HG03520 (cell line): ENCODE results near the gene SVIL.
A peak's percentile ranks its signal among the peaks of the same experiment; 100 is the strongest.

ENCODE experiments used
- ATAC-seq: cut with Tn5 transposase; IDR thresholded peaks from one replicate; pipeline ENCODE4 v1.9.1; 2021; ENCODE audit warnings: mild to moderate bottlenecking, moderate library complexity; ENCODE audit not compliant: unreplicated experiment

Gene SVIL

DNA sequence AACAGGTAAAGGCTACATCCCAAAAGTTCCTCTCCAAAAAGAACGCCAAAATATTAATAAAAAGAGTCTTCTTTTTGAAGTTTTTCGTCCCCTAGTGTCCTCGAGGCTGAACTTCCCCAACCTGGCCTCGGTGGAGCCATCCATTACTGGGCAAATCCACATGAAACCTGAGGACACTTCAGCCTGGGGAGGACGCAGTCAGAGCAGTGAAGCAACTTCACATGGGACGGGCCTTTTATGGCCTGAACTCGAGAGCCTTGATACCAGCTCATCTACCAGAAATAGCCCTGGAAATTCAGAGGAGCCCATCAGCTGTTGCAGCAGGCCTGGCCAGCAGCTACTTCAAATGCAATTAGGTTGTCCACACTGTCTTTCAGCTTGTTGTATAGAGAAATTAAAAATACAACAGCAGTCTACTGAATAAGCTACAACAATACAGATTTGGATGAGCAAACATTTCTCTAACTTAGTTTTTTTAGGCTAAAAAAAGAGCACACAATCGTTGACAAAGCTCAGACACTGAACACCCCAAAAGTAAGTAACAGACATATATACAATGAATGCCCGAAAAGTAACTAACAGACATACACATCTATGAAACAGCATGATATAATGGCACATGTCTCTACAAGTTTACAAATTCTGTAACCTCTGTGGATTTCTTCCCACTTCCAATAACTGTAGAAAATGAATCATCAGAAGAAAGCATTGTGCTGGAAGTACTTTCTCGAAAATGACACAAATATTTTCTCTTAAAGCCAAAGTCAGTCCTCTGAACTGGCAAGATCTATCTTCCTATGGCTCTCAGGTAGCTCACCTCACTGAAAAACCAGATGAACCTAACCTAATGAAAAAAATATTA, at the start of gene SVIL:
Gene SVIL (minus strand): TSS at position 208 of the 862 bp plus-strand sequence. CDS start 79,913 bp downstream, outside the sequence.
- no peak for ATAC-seq

DNA sequence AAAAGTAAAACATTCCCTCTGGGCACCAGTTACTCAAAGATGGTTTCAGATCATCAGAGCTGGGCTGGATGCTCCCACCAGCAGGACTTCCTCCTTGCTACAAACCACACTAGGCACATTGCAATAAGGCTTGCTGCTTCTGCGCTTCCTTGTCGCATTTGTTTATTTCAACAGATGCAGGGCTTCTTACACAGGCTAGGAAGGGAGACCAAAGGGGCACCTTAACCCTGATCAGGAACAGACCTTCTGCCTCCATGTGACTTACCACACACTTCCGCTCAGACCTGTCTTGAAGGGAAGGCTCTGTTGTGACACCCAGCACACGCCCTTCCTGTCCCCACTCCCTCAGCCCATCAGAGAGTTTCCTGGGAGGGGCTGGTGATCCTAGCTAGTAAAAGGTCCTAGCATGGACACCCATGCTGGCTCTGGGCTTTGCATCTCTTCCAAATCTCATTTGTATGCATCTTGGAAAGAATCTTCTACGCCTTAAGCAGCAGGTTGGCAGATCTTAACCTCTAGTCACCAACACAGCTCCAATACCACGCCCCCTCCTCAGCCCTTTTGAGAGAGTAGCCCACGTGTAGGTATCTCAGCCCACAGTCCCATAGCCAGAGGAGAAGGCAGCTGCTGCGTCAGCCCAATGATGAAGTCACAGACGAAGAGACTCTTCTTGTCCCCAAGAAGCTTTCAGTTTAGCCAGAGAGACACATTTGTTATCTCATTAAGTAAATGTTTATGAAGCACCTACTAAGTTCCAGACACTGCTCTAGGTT, 47.1 kb upstream of the SVIL start:
- ATAC-seq, result no peak

- ATAC-seq, result no peak
These were observed 45.3 kb upstream of the SVIL start for GRCh38 chr10:29680091-29680490.

DNA sequence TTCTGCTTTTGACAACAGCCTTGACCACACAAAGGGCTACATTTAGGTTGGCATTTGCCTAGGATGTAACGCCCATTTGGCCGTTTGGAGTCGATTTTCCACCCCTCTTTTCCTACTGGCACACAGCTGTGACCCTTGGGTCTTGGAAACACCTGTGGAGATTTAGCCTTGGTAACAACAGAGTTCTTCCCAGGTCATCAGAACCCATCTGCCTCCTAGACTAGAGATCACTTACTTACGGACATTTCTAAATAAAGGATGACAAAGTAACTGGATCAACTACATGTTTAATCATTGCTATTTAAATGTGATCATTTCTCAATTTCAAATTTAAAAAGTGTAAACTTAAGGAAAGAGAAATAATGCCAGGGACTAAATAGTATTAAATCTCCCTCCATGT, 42.0 kb upstream of the SVIL start:
- ATAC-seq, result no peak

- ATAC-seq, result no peak
These were observed 41.2 kb upstream of the SVIL start for GRCh38 chr10:29675984-29676383.

- no peak for ATAC-seq
These were observed 37.2 kb upstream of the SVIL start for GRCh38 chr10:29671968-29672367.

DNA sequence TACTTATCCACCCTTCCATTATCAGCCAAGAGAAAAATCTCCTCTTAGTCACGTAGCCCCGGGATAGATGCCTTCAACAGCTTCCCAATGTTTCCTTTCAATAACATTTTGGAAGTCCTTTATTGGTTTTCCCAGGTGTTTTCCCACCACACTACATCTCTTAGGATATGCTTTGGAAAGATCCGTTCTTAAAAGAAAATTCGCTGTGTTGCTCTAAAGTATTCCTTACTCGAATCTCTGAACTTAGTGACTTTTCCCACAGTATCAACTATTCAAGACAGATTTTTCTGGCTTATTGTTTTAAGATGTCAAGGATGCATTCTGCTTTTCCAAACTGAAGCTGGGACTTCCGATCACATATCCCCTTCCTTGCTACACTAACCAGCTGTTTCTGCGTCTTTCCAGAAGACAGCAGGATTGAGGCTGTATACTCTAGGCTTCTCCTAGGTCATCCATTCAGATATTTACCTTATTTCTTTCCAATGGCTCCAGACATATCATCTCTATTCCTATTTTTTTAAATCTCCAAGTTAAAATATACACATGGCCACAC, 36.5 kb upstream of the SVIL start:
- no peak for ATAC-seq

GRCh38 chr10:29670761-29671160, 36.0 kb upstream of the SVIL start:
- no peak for ATAC-seq

DNA sequence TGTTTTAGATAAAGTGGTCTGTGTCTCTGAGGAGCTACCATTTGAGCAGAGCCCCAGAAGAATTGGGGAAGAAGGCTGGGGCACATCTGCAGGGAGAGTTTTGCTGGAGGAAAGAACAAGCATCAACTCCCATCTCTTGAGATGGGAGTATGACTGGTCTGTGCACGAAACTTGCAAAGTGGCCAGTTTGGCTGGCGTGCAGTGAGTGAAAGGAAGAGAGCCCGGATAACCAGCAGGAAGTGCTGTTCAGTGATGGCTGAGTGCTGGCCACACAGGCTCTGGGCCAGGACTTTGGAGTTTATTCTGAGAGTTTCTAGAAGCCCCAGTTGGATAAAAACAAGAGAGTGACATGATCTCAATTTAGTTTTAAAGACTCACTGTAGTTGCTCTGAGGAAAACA, 34.4 kb upstream of the SVIL start:
- ATAC-seq, result no peak

DNA sequence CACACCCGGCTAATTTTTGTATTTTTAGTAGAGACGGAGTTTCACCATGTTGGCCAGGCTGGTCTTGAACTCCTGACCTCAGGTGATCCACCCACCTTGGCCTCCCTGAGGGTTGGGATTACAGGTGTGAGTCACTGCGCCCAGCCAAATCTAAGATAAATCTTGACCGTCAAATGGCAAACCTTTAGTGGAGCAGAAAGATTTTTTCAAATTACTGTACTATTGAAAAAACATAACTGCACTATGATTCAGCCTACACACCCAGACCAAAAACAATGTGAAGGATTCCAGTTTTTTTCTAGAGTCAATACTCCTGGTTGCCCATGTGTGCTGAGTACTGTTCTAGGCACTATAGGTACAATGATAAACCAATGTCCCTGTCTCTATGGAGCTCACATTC, 33.9 kb upstream of the SVIL start:
- no peak for ATAC-seq

GRCh38 chr10:29667191-29667590, 32.4 kb upstream of the SVIL start:
- ATAC-seq, result no peak

GRCh38 chr10:29666201-29666600, 31.4 kb upstream of the SVIL start:
- ATAC-seq, result no peak

DNA sequence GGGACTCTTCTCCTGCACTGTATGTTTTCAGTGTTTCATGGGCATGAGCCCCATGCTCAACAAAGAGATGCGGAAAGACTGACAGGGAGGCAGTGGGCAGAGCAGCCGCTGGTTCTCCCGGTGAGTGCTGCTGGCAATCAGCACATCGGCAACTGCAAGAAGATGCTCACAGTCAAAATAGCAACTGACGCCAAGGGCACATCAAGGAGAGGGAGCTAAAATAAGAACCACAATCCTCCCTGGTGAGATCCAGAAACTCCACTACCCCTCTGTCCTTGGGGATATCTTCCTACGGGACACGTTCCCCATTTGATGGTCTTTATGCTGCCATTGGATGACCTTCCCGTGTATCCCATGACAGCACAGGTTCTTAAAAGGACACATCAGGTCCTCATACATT, 28.9 kb upstream of the SVIL start:
- ATAC-seq, result no peak

DNA sequence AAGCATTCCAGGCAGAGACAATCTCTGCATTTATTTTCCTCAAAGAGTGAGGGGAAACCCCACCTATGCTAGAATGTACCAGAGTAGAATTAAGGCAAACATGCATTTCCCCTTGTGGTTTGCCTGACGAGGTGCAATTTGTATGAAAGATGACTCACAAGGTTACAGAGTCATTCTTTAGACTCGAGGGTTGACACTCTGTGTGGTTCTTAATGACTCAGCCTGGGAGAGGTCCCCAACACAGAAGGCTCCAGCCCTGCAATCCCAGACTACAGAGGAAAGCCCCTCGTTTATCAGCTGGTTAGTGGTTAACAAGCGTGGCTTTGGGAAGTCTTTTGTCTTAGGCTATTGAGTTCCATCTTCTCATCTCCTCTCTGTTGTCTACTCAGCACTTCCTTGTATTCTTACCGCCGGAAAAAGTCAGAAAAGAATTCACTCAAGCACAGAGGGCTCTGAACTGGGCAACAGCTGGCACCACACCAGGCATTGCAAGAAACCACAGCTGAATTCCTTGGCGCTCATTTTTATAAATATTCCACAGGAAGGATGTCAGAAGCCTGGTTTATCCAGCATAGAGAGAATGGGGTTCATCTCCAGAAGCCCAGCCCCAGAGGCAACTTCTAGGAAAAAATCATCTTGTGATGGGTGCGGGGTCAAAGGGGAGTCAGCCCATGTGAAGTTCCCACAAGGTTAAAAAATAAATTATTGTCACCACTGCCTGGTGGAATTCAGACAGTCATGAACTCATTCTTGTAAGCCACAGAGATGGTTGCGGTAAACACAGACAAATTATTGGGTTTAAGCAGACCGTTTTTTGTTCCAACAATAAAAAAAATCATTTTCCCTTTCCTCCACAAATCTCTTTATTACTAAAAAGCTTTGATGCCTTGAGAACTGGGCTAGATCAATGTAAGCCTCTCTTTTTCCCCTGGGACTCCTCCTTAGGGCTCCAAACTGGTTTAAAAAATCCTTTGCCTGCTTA, 24.5 kb upstream of the SVIL start:
- peak; percentile 100 for ATAC-seq

GRCh38 chr10:29657719-29658274, 23.0 kb upstream of the SVIL start:
- ATAC-seq, result no peak

GRCh38 chr10:29656451-29656992, 21.8 kb upstream of the SVIL start:
- ATAC-seq, result no peak

GRCh38 chr10:29652192-29652591, 17.4 kb upstream of the SVIL start:
- ATAC-seq, result no peak

GRCh38 chr10:29651767-29652166, 17.0 kb upstream of the SVIL start:
- no peak for ATAC-seq

GRCh38 chr10:29650552-29650944, 15.8 kb upstream of the SVIL start:
- ATAC-seq, result no peak
